AG04450 (cell line): Measurements from ENCODE around the gene GSPT2. TPM values are rescaled to one million over a fixed set of nuclear protein-coding genes. Genes with fewer than 3 reads are reported as not detected.

Experiments
- CTCF ChIA-PET: fragments of 300-600, 350-600 bp; formaldehyde crosslinking; extraction: SDS; loops from one replicate; lab custom pipeline; 2022; ENCODE audit warnings: antibody characterized with exemption, inconsistent platforms; lab: Charles Lee
- POLR2A ChIA-PET: fragments of 350-600 bp; formaldehyde crosslinking; extraction: SDS; loops from one replicate; lab custom pipeline; 2021; ENCODE audit warnings: antibody characterized with exemption, inconsistent platforms; lab: Yijun Ruan, JAX
- DNase-seq: peaks from one replicate; pipeline ENCODE4 v3.0.0-alpha.2; 2011; ENCODE audit warnings: low read depth, low spot score
- H3K27ac ChIP-seq: one replicate; pipeline ENCODE4 v1.5.1; 2012; ENCODE audit warnings: low read depth, low read length, control low read depth
- H3K27me3 ChIP-seq: one replicate; pipeline ENCODE4 v1.6.0; 2012; ENCODE audit warnings: low read length; ENCODE audit not compliant: control insufficient read depth, insufficient read depth
- H3K4me3 ChIP-seq: 2 replicates; pipeline ENCODE4 v1.5.1; 2011; ENCODE audit warnings: mild to moderate bottlenecking, low read depth, low read length, control low read depth
- H3K9me3 ChIP-seq: 2 replicates; pipeline ENCODE4 v1.5.1; 2012; ENCODE audit warnings: low read length; ENCODE audit not compliant: control insufficient read depth, insufficient read depth
- CTCF ChIP-seq: IDR thresholded peaks from 2 replicates; pipeline ENCODE4 v1.5.1; 2011; ENCODE audit warnings: low read depth, low read length, control low read depth, inconsistent platforms
- polyA plus RNA-seq: library from polyadenylated mRNA; depleted of rRNA; stranded (reverse); fragments of >200 nt; gene quantifications from 2 replicates; pipeline ENCODE4 v1.2.3, GENCODE V29; 2011

GSPT2 gene
- polyA plus RNA-seq, 1 experiment: 10.6 TPM

GRCh38 chrX:51728202-51728601, 15.0 kb upstream of the GSPT2 start:
- Histone ChIP-seq H3K27ac (no peak overlapping the region), H3K27me3 (no peaks in the 10 kb centered on the region), H3K9me3 (no peaks in the 10 kb centered on the region), H3K4me3 (no peak overlapping the region)
- POLR2A ChIA-PET: no interaction called here
- CTCF ChIA-PET: no interaction called here
- DNase-seq: no peak
- TF ChIP-seq CTCF: no peak

GRCh38 chrX:51737091-51737490, 6.2 kb upstream of the GSPT2 start:
- no peak overlapping the region for H3K27ac ChIP-seq
- H3K4me3 ChIP-seq: no peak overlapping the region
- no peak for TF ChIP-seq CTCF
- no peaks in the 10 kb centered on the region for H3K27me3 ChIP-seq
- ChIA-PET CTCF (no interaction called here), POLR2A (no interaction called here)
- DNase-seq: no peak
- no peaks in the 10 kb centered on the region for H3K9me3 ChIP-seq

- Histone ChIP-seq H3K4me3 (no peak overlapping the region; the same call in 1 of the 2 replicates), H3K27me3 (no peaks in the 10 kb centered on the region), H3K27ac (no peak overlapping the region), H3K9me3 (no peaks in the 10 kb centered on the region; the same call in 1 of the 2 replicates)
- POLR2A ChIA-PET: no interaction called here
- CTCF ChIA-PET: no interaction called here
- TF ChIP-seq CTCF: no peak
- DNase-seq: no peak
These were observed 656 bp upstream of the GSPT2 start for GRCh38 chrX:51742586-51742985.

- CTCF ChIA-PET: no interaction called here
- POLR2A ChIA-PET: no interaction called here
These were observed 4.4 kb downstream of the GSPT2 start for GRCh38 chrX:51747671-51748070.

More at GRCh38 chrX:51747671-51748070, 4.4 kb downstream of the GSPT2 start:
- H3K27me3 ChIP-seq: no peaks in the 10 kb centered on the region
- no peak for DNase-seq
- TF ChIP-seq CTCF: no peak
- no peak overlapping the region for H3K27ac ChIP-seq
- no peaks in the 10 kb centered on the region; the same call in 1 of the 2 replicates for H3K9me3 ChIP-seq
- no peak overlapping the region for H3K4me3 ChIP-seq
